Measurements from ENCODE around the gene ALDH3B2. TPM values are rescaled to one million over a fixed set of nuclear protein-coding genes. Genes with fewer than 3 reads are reported as not detected.
"Not testable (repeated sequence)": the region's sequence is repeated elsewhere in the genome, so short reads cannot be mapped to it uniquely, and the experiment has no call there.

Gene ALDH3B2
- total and polyA plus RNA-seq, 3 experiments from 2014 or later, result not detected

- H3K4me3 Mint-ChIP-seq, result no peak overlapping the region
- Histone ChIP-seq H3K4me3 (ENCODE audit: low read length) (no peak overlapping the region), H3K36me3 (ENCODE audit: insufficient read depth, low read length) (no peaks in the 10 kb centered on the region), H3K4me1 (ENCODE audit: insufficient read depth, low read length) (no peaks in the 10 kb centered on the region), H3K27ac (ENCODE audit: low read depth, low read length) (no peak overlapping the region), H3K9me3 (ENCODE audit: low read length) (no peaks in the 10 kb centered on the region), H3K27me3 (ENCODE audit: insufficient read depth, low read length, poor library complexity, severe bottlenecking) (no peaks in the 10 kb centered on the region)
- no peak for DNase-seq
- CTCF ChIA-PET, result interaction anchor here (0.8 to 6.5 kb wide), 2 partner anchors 33 kb away, joined by 3 to 88 read pairs; partner anchors contain the start of gene NUDT8
- H3K36me3 Mint-ChIP-seq, result no peaks in the 10 kb centered on the region
- peaks cover 0 to 7% (median 7%) of the 10 kb centered on the region in 3 donors for H3K4me1 Mint-ChIP-seq
- H3K27ac Mint-ChIP-seq, result no peak overlapping the region
- H3K27me3 Mint-ChIP-seq, result no peaks in the 10 kb centered on the region
- POLR2A ChIA-PET, result no interaction called here
- no peaks in the 10 kb centered on the region for H3K9me3 Mint-ChIP-seq
Observed at GRCh38 chr11:67662835-67663531, 11.4 kb downstream of the ALDH3B2 start.

- H3K36me3 Mint-ChIP-seq, result no peaks in the 10 kb centered on the region
- ChIA-PET POLR2A (no interaction called here), CTCF (interaction anchor here (1.6 to 6.5 kb wide), 2 partner anchors 14 to 33 kb away, joined by 8 to 88 read pairs; partner anchors contain the start of gene NUDT8)
- H3K4me1 Mint-ChIP-seq, result peaks cover 0 to 10% (median 7%) of the 10 kb centered on the region in 3 donors
- Histone ChIP-seq H3K36me3 (ENCODE audit: insufficient read depth, low read length) (no peaks in the 10 kb centered on the region), H3K27ac (ENCODE audit: low read depth, low read length) (no peak overlapping the region), H3K4me1 (ENCODE audit: insufficient read depth, low read length) (no peaks in the 10 kb centered on the region), H3K27me3 (ENCODE audit: insufficient read depth, low read length, poor library complexity, severe bottlenecking) (no peaks in the 10 kb centered on the region), H3K9me3 (ENCODE audit: low read length) (no peaks in the 10 kb centered on the region), H3K4me3 (ENCODE audit: low read length) (no peak overlapping the region)
- H3K9me3 Mint-ChIP-seq, result no peaks in the 10 kb centered on the region
- no peak for DNase-seq
- H3K27me3 Mint-ChIP-seq, result no peaks in the 10 kb centered on the region
- H3K27ac Mint-ChIP-seq, result peak overlapping the region in 1 of 8 donors; percentile 58
- peak overlapping the region in 1 of 7 donors; percentile 40 for H3K4me3 Mint-ChIP-seq
Observed at GRCh38 chr11:67662142-67662834, 12.1 kb downstream of the ALDH3B2 start.

- H3K36me3 Mint-ChIP-seq; H3K27me3 ChIP-seq (ENCODE audit: insufficient read depth, low read length, poor library complexity, severe bottlenecking); H3K4me1 ChIP-seq (ENCODE audit: insufficient read depth, low read length); POLR2A ChIA-PET; H3K27ac Mint-ChIP-seq; H3K9me3 ChIP-seq (ENCODE audit: low read length); H3K27ac ChIP-seq (ENCODE audit: low read depth, low read length); H3K4me3 Mint-ChIP-seq; DNase-seq; H3K9me3 Mint-ChIP-seq; H3K36me3 ChIP-seq (ENCODE audit: insufficient read depth, low read length); H3K4me3 ChIP-seq (ENCODE audit: low read length); H3K27me3 Mint-ChIP-seq: not testable (repeated sequence)
- peaks cover 0 to 12% (median 7%) of the 10 kb centered on the region in 3 donors for H3K4me1 Mint-ChIP-seq
- CTCF ChIA-PET, result interaction anchor here (1.6 to 6.5 kb wide), 2 partner anchors 12 to 31 kb away, joined by 8 to 88 read pairs; partner anchors contain the start of gene NUDT8
Observed at GRCh38 chr11:67660752-67661151, 13.7 kb downstream of the ALDH3B2 start.

- H3K36me3 Mint-ChIP-seq; H3K9me3 ChIP-seq (ENCODE audit: low read length); H3K4me3 ChIP-seq (ENCODE audit: low read length); H3K27me3 Mint-ChIP-seq; H3K27ac ChIP-seq (ENCODE audit: low read depth, low read length); H3K4me3 Mint-ChIP-seq; H3K9me3 Mint-ChIP-seq; H3K36me3 ChIP-seq (ENCODE audit: insufficient read depth, low read length); H3K27me3 ChIP-seq (ENCODE audit: insufficient read depth, low read length, poor library complexity, severe bottlenecking); H3K4me1 ChIP-seq (ENCODE audit: insufficient read depth, low read length); DNase-seq; H3K27ac Mint-ChIP-seq: not testable (repeated sequence)
- H3K4me1 Mint-ChIP-seq, result peaks cover 0 to 12% (median 7%) of the 10 kb centered on the region in 3 donors
- ChIA-PET POLR2A (interaction anchor here (1.2 kb wide), 1 partner anchor 31 kb away, joined by 7 read pairs; the partner anchor contains the start of gene NUDT8), CTCF (interaction anchor here (0.6 to 6.5 kb wide), 10 partner anchors 9 to 542 kb away, joined by 3 to 88 read pairs (median 4); partner anchors contain the start of genes ACY3, NUDT8 and TBX10)
Observed at GRCh38 chr11:67659651-67660165, 14.7 kb downstream of the ALDH3B2 start.

- DNase-seq, result no peak
- peak overlapping the region in 1 of 8 donors; percentile 12 for H3K27ac Mint-ChIP-seq
- H3K4me1 ChIP-seq (ENCODE audit: insufficient read depth, low read length), result no peaks in the 10 kb centered on the region
- no peaks in the 10 kb centered on the region for H3K27me3 Mint-ChIP-seq
- no peak overlapping the region for H3K27ac ChIP-seq (ENCODE audit: low read depth, low read length)
- H3K4me1 Mint-ChIP-seq, result peaks cover 0 to 12% (median 7%) of the 10 kb centered on the region in 3 donors
- H3K36me3 Mint-ChIP-seq, result no peaks in the 10 kb centered on the region
- ChIA-PET POLR2A (no interaction called here), CTCF (interaction anchor here (1.3 to 6.5 kb wide), 3 partner anchors 10 to 28 kb away, joined by 3 to 88 read pairs (median 6); partner anchors contain the start of gene NUDT8)
- no peak overlapping the region for H3K4me3 ChIP-seq (ENCODE audit: low read length)
- no peaks in the 10 kb centered on the region for H3K9me3 ChIP-seq (ENCODE audit: low read length)
- H3K4me3 Mint-ChIP-seq, result peak overlapping the region in 2 of 7 donors; percentile 23 to 58
- H3K9me3 Mint-ChIP-seq, result no peaks in the 10 kb centered on the region
- H3K27me3 ChIP-seq (ENCODE audit: insufficient read depth, low read length, poor library complexity, severe bottlenecking), result no peaks in the 10 kb centered on the region
- no peaks in the 10 kb centered on the region for H3K36me3 ChIP-seq (ENCODE audit: insufficient read depth, low read length)
Observed at GRCh38 chr11:67657300-67657699, 17.1 kb downstream of the ALDH3B2 start.

- H3K36me3 Mint-ChIP-seq, result no peaks in the 10 kb centered on the region
- H3K9me3 Mint-ChIP-seq, result no peaks in the 10 kb centered on the region
- Histone ChIP-seq H3K27me3 (ENCODE audit: insufficient read depth, low read length, poor library complexity, severe bottlenecking) (no peaks in the 10 kb centered on the region), H3K4me3 (ENCODE audit: low read length) (no peak overlapping the region), H3K9me3 (ENCODE audit: low read length) (no peaks in the 10 kb centered on the region), H3K4me1 (ENCODE audit: insufficient read depth, low read length) (no peaks in the 10 kb centered on the region), H3K36me3 (ENCODE audit: insufficient read depth, low read length) (no peaks in the 10 kb centered on the region), H3K27ac (ENCODE audit: low read depth, low read length) (no peak overlapping the region)
- POLR2A ChIA-PET, result interaction anchor here (1.0 kb wide), 1 partner anchor 26 kb away, joined by 6 read pairs; the partner anchor contains the start of gene NUDT8
- CTCF ChIA-PET, result interaction anchor here (1.6 to 6.5 kb wide), 2 partner anchors 27 to 42 kb away, joined by 3 to 88 read pairs; partner anchors contain the start of gene NUDT8
- H3K4me1 Mint-ChIP-seq, result peaks cover 0 to 12% (median 7%) of the 10 kb centered on the region in 3 donors
- DNase-seq, result no peak
- no peaks in the 10 kb centered on the region for H3K27me3 Mint-ChIP-seq
- peak overlapping the region in 1 of 7 donors; percentile 23 for H3K4me3 Mint-ChIP-seq
- H3K27ac Mint-ChIP-seq, result peak overlapping the region in 1 of 8 donors; percentile 50
Observed at GRCh38 chr11:67656278-67656922, 18.0 kb downstream of the ALDH3B2 start.

GRCh38 chr11:67654225-67654624, 20.2 kb downstream of the ALDH3B2 start:
- H3K4me1 ChIP-seq (ENCODE audit: insufficient read depth, low read length), result peaks cover 12% of the 10 kb centered on the region
- H3K36me3 ChIP-seq (ENCODE audit: insufficient read depth, low read length), result no peaks in the 10 kb centered on the region
- no peaks in the 10 kb centered on the region for H3K9me3 ChIP-seq (ENCODE audit: low read length)
- Mint-ChIP-seq H3K27ac (no peak overlapping the region), H3K4me3 (no peak overlapping the region), H3K36me3 (peaks cover 0 to 4% (median 0%) of the 10 kb centered on the region in 3 donors), H3K27me3 (no peaks in the 10 kb centered on the region), H3K9me3 (no peaks in the 10 kb centered on the region), H3K4me1 (peaks cover 16 to 27% (median 26%) of the 10 kb centered on the region in 3 donors)
- ChIA-PET POLR2A (no interaction called here), CTCF (interaction anchor here (1.2 kb wide), 1 partner anchor 46 kb away, joined by 3 read pairs; no protein-coding TSS in a partner anchor)
- no peak overlapping the region for H3K27ac ChIP-seq (ENCODE audit: low read depth, low read length)
- DNase-seq, result no peak
- H3K4me3 ChIP-seq (ENCODE audit: low read length), result no peak overlapping the region
- no peaks in the 10 kb centered on the region for H3K27me3 ChIP-seq (ENCODE audit: insufficient read depth, low read length, poor library complexity, severe bottlenecking)

Data from CD8-positive, alpha-beta memory T cell (primary cell).